ENCODE results near the gene CLDN6.
A peak's percentile ranks its signal among the peaks of the same experiment; 100 is the strongest.

Gene CLDN6

DNA sequence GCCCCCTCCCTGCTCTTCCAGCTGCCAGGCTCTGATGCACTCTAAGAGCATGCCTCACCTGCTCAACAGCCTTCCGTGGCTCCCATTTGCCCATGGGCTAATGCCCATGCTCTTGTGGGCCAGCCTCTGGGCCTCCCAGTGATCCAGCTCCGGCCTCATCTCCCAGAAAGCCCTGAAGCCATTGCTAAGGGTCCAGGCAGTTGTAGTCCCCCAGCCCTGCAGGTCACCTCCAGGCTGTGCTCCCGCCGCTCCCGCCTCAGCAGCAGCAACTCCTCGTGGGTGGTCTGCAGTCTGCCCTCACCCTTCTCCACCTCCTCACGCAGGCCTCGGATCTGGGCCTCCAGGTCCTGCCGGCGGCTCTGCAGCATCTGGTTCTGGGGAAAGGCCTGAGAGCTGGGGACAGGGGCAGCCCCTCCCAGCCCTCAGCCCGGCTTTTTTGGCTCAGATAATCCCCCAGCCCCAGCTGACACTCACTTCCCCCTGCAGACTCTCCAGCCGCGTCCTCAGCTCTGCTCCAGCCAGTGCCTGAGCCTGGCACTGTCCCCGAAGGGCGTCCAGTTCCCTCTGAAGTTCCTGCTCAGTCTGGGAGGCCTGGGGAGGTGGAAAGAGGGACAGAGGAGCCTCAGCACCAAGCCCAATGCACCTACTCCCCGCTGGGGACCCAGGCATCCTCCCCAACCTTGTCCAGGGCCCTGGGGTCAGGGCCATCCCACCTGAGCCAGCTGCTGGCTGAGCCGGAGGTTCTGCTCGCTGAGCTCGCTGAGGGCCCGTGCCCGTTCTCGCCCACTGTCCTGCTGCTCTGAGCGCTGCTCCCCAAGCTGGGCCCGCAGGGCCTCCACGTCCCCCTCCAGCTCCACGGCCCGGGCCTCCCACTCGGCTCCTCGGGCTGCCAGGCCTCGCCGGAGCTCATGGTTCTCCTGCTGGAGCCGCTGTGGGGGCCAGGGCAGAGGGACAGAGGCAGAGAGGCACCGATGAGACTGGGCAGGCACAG, 12.5 kb upstream of the CLDN6 start:
- TF ChIP-seq, protein P1, sequence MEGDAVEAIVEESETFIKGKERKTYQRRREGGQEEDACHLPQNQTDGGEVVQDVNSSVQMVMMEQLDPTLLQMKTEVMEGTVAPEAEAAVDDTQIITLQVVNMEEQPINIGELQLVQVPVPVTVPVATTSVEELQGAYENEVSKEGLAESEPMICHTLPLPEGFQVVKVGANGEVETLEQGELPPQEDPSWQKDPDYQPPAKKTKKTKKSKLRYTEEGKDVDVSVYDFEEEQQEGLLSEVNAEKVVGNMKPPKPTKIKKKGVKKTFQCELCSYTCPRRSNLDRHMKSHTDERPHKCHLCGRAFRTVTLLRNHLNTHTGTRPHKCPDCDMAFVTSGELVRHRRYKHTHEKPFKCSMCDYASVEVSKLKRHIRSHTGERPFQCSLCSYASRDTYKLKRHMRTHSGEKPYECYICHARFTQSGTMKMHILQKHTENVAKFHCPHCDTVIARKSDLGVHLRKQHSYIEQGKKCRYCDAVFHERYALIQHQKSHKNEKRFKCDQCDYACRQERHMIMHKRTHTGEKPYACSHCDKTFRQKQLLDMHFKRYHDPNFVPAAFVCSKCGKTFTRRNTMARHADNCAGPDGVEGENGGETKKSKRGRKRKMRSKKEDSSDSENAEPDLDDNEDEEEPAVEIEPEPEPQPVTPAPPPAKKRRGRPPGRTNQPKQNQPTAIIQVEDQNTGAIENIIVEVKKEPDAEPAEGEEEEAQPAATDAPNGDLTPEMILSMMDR (IDR thresholded peaks at IDR 0.05; ENCODE audit: low read length, missing control alignments): no peak
- no peak overlapping the region for H3K4me3 ChIP-seq (replicated peaks; ENCODE audit: low read depth, low read length)
- DNase-seq (ENCODE audit: low read depth): no peak

DNA sequence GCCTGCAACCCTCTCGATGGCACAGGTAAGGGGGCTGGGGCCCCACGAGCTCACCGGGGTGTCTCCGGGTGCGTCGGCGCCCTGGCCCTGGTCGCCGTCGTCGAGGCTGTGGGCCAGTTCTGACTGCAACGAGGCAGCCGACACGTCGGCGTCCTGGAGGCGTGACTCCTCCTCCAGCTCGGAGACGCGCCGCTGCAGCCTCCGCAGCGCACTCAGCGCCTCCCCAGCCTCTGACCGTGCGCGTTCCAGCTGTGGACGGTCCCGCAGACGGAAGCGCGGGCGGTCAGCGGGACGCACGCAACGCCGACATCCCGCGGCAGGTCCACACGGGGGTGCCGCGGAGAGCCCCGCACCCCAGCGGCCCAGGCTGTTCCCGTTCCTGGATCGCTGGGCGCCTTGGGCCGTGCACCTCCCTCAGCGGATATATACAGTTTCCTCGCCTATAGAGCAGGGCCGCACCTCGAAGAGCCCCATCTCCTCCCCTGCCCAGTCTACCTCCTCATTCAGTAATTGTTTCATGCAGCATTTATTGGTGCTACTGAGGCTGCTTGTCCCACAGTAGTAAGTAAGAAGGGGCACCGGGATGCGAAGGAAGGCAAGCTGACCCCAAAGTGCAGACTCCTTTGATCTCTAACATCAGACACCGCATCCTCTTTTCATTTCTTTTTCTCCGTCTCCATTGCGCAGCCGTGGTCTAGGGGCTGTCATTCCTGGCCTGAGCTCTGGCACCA, 11.7 kb upstream of the CLDN6 start:
- TF ChIP-seq, protein P1 (IDR thresholded peaks at IDR 0.05; ENCODE audit: low read length, missing control alignments): no peak
- DNase-seq (ENCODE audit: low read depth): peak; percentile 31
- peak overlapping the region; percentile 14 for H3K4me3 ChIP-seq (replicated peaks; ENCODE audit: low read depth, low read length)

DNA sequence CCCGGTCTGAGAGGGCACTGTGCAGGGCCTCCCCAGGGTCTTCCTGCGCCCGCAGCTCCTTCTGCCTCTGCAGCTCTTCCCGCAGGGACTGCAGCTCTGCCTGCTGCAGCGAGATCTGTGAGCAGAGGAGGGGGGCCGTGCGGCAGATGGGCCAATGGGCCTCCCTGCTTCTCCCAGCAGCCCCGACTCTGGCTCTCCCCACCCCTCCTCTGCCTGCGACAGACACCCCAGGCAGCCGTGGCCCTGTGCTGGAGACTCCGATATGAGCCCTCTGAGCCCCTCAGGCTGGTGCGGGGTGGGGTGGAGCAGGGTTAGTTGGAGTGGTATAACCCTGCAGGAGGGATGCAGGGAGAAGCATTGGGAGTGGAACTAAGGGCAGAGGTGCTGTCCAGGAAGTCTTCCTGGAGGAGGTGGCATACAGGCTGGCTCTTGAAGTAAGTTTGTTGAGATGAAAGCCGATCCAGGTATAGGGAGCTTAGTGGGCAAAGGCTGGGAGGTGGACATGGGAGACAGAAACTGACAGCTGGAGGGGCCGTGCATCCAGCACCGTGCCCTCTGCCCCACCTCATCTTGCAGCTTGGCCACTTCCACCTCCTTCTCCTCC, 10.8 kb upstream of the CLDN6 start:
- DNase-seq (ENCODE audit: low read depth): no peak
- H3K4me3 ChIP-seq (replicated peaks; ENCODE audit: low read depth, low read length): no peak overlapping the region
- TF ChIP-seq, protein P1 (IDR thresholded peaks at IDR 0.05; ENCODE audit: low read length, missing control alignments): no peak

DNA sequence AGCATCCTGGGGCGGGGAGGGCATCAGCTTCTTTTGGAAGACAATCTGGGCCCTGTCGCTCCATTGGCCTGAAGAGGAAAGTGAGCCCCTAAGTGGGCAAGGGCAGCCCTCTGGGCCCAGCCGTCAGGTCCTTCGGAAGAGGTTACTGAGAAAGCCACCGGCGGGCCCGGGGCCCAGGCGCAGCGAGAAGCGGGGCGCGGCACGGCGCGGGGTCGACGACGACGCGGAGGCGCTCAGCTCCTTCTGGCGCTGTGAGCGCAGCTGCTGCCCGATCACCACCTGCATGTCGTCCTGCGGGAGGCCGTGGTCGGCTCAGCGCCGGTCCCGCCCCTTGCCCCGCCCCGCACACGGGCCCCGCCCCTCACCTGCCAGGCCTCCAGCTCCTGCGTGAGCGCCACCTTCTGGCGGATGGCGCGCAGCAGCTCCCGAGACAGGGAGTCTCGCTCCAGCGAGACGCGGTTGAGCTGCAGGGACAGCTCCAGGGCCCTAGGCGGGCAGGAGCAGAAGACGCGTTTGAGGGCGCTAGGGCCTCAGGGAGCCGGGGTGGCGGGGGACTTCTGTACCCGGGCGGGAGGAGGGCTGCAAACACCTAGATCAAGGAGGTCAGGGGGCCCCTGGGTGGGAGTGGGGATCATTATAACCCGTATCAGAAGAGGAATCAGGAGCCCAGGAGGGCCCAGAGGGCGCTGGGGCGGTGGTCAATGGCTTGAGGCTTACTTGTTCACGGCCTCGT, 10.2 kb upstream of the CLDN6 start:
- peak; percentile 74 for DNase-seq (ENCODE audit: low read depth)
- TF ChIP-seq, protein P1 (IDR thresholded peaks at IDR 0.05; ENCODE audit: low read length, missing control alignments): peak; percentile 58
- H3K4me3 ChIP-seq (replicated peaks; ENCODE audit: low read depth, low read length): no peak overlapping the region

DNA sequence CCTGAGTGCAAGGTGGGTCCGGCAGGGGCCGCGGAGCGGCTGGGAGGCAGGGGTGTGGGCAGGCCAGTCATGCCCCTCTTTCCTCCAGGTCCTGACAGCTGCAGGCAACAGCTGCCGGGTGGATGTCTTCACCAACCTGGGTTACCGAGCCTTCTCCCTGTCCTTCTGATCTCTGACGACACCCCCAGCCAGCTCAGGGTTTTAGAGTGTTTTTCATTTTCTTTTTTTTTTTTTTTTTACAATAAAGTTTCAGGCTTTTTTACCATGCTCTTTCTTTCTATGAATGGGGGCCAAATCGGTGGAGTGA, 9.5 kb upstream of the CLDN6 start:
- TF ChIP-seq, protein P1 (IDR thresholded peaks at IDR 0.05; ENCODE audit: low read length, missing control alignments): no peak
- H3K4me3 ChIP-seq (replicated peaks; ENCODE audit: low read depth, low read length): no peak overlapping the region
- no peak for DNase-seq (ENCODE audit: low read depth)

Measured in fibroblast of pulmonary artery (primary cell).